Measurements from ENCODE around the gene ZNF678.

The ZNF678 gene

DNA sequence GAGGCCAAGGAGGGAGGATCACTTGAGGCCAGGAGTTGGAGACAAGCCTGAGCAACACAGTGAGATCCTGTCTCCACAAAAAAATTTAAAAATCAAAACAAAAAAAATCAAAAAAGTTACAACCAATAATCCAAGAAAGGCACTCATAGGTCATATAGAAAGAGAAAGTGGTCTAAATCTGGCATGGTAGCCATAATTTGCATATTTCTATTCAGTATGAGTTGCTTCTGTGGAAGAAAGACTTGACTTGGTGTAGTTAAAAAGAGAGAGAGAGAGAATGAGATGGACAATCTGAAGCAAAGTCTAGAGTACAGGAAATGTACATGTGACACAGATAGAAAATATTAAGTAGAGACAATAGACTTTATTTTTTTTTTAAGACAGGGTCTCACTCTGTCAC, 149.3 kb downstream of the ZNF678 start:
- no peak for DNase-seq (ENCODE audit: low read depth in 2 of 2)

DNA sequence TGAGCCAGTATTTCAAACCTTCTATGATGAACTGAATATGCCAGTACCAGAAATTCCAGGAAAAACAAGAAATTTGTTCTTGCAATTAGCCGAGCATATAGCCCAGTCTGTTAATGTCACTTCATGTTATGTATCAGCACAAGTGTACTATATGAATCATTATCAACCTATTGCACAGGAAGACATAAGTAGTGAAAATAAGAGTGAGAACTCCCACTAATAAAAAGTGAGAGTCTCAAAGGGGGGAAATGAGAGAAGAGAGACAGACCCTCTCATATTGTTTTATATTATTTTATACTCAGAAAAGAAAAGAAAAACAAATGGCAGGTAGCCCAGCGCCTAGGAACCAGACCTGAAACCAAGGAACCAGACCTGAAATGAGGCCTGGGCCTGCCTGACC, 155.6 kb downstream of the ZNF678 start:
- no peak for DNase-seq (ENCODE audit: low read depth in 2 of 2)

DNA sequence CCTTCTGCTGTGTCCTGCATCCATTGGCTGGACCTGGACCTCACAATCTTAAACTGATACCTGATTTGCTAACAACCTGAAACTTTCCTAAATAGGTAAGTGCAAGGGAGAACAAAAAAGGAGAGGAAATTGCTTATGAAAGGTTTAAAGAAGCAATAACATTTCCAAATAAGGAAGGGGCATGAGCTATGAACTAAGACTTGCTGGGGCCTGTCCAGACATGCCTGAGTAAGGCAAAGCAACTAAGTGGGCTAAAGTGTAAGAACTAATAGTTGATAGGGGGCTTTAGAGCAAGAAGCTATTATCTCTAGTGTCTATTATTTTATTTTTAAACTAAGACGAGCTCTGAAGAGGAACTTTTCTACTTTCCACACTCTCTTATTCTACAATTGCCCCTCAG, 160.1 kb downstream of the ZNF678 start:
- DNase-seq (ENCODE audit: low read depth in 2 of 2) = no peak

DNA sequence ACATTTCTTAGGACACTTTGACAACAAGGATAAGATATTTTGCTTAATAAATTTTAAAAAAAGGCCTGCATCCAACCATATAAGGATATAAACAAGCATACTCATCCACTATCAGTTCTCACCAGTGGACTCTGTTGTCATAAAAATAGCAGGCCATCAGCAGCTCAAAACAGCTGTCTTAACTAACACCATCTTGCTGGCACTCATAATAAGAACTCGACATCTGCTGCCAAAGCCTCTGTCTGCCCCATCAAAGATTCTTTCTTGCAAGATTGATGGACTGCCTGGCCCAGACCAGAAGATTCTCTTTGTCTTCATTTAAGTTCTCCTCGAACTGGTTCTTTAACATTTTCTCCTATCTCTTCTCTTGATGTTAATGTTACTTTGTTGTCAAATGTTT, 161.7 kb downstream of the ZNF678 start:
- DNase-seq (ENCODE audit: low read depth in 2 of 2) = no peak

DNA sequence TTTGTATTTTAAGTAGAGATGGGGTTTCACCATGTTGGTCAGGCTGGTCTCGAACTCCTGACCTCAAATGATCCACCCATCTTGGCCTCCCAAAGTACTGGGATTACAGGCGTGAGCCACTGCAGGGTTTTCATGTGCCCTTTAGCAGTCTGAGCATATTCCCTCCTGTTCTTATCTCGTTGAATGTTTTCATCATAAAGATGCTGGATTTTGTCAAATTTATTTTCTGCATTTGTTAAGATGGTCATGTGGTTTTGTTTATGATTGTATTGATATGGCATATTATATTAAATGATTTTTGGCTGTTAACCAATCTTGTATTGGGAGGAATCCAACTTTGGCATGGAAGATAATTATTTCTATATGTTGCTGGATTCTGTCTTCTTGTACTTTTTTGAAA, 163.0 kb downstream of the ZNF678 start:
- DNase-seq (ENCODE audit: low read depth in 2 of 2) = no peak

Measured in fibroblast of skin of left biceps (primary cell).